ENCODE data around the gene RAB44.
A peak's percentile ranks its signal among the peaks of the same experiment; 100 is the strongest.

Gene RAB44

GRCh38 chr6:36730424-36731380 lies 33.1 kb downstream of the RAB44 start:
- no peak for DNase-seq (ENCODE audit: low spot score)

GRCh38 chr6:36731622-36732310 lies 34.1 kb downstream of the RAB44 start:
- no peak for DNase-seq (ENCODE audit: low spot score)

- DNase-seq (ENCODE audit: low spot score), result no peak
Observed at GRCh38 chr6:36733300-36733699, 35.7 kb downstream of the RAB44 start.

GRCh38 chr6:36734486-36735060 lies 36.9 kb downstream of the RAB44 start:
- DNase-seq (ENCODE audit: low spot score), result no peak

- peak; percentile 40 for DNase-seq (ENCODE audit: low spot score)
Observed at GRCh38 chr6:36735110-36736071, 37.8 kb downstream of the RAB44 start.

GRCh38 chr6:36737043-36737785 lies 39.6 kb downstream of the RAB44 start:
- no peak for DNase-seq (ENCODE audit: low spot score)

- DNase-seq (ENCODE audit: low spot score), result no peak
Observed at GRCh38 chr6:36738108-36738507, 40.5 kb downstream of the RAB44 start.

- DNase-seq (ENCODE audit: low spot score), result no peak
Observed at GRCh38 chr6:36739947-36740817, 42.6 kb downstream of the RAB44 start.

GRCh38 chr6:36740818-36741179 lies 43.2 kb downstream of the RAB44 start:
- DNase-seq (ENCODE audit: low spot score), result no peak

GRCh38 chr6:36742146-36742545 lies 44.5 kb downstream of the RAB44 start:
- DNase-seq (ENCODE audit: low spot score), result no peak

- no peak for DNase-seq (ENCODE audit: low spot score)
Observed at GRCh38 chr6:36743032-36743431, 45.4 kb downstream of the RAB44 start.

GRCh38 chr6:36743538-36744303 lies 46.1 kb downstream of the RAB44 start:
- peak; percentile 12 for DNase-seq (ENCODE audit: low spot score)

- DNase-seq (ENCODE audit: low spot score), result no peak
Observed at GRCh38 chr6:36744304-36744673, 46.7 kb downstream of the RAB44 start.

GRCh38 chr6:36745283-36745682 lies 47.7 kb downstream of the RAB44 start:
- no peak for DNase-seq (ENCODE audit: low spot score)

- DNase-seq (ENCODE audit: low spot score), result no peak
Observed at GRCh38 chr6:36745836-36746235, 48.2 kb downstream of the RAB44 start.

- no peak for DNase-seq (ENCODE audit: low spot score)
Observed at GRCh38 chr6:36746251-36746650, 48.6 kb downstream of the RAB44 start.

- DNase-seq (ENCODE audit: low spot score), result no peak
Observed at GRCh38 chr6:36749829-36750489, 52.3 kb downstream of the RAB44 start.

GRCh38 chr6:36751091-36751490 lies 53.5 kb downstream of the RAB44 start:
- no peak for DNase-seq (ENCODE audit: low spot score)

- no peak for DNase-seq (ENCODE audit: low spot score)
Observed at GRCh38 chr6:36751833-36752186, 54.2 kb downstream of the RAB44 start.

Data from CD4-positive, alpha-beta T cell treated with Interleukin-2 at 100 ng/mL for 4 hours (primary cell).